OCI-LY7 (cell line): ENCODE data around the gene IMMP2L. TPM values are rescaled to one million over a fixed set of nuclear protein-coding genes. Genes with fewer than 3 reads are reported as not detected.

Source experiments
- BruUV-seq: library from RNA; stranded (reverse); fragments of 400-500 nt; replicated peaks from 2 replicates; lab custom pipeline; 2021; lab: Mats Ljungman, UMichigan
- CTCF ChIA-PET: fragments of 300-600 bp; sonication (Branson Sonifier 250); formaldehyde crosslinking; loops from one replicate; lab custom pipeline; 2022; ENCODE audit warnings: antibody characterized with exemption; ENCODE audit not compliant: unreplicated experiment; lab: Charles Lee
- POLR2A ChIA-PET: fragments of 300-600 bp; sonication (Branson Sonifier 250); formaldehyde crosslinking; loops from one replicate; lab custom pipeline; 2022; ENCODE audit warnings: antibody characterized with exemption; lab: Charles Lee
- DNase-seq: peaks from one replicate; pipeline ENCODE4 v3.0.0-alpha.2; 2015; ENCODE audit warnings: low spot score
- H2AFZ ChIP-seq: fragments of 200-600 bp; sonication (generic), shearing (Covaris generic); 2 replicates; pipeline ENCODE4 v1.6.1; 2014; ENCODE audit warnings: mild to moderate bottlenecking, antibody characterized with exemption, low read length, moderate library complexity
- H3K27ac ChIP-seq: fragments of 200-600 bp; sonication (generic); 2 replicates; pipeline ENCODE4 v1.5.1; 2014; ENCODE audit warnings: mixed run types, low read depth, mild to moderate bottlenecking, moderate library complexity, low read length, inconsistent platforms; ENCODE audit not compliant: poor library complexity, severe bottlenecking
- H3K36me3 ChIP-seq: fragments of 200-600 bp; sonication (generic); 2 replicates; pipeline ENCODE4 v1.6.1; 2014; ENCODE audit warnings: mild to moderate bottlenecking, antibody characterized with exemption, low read length, moderate library complexity, mixed read lengths; ENCODE audit not compliant: insufficient read depth
- H3K4me1 ChIP-seq: fragments of 200-600 bp; sonication (generic); 2 replicates; pipeline ENCODE4 v1.5.1; 2014; ENCODE audit warnings: mild to moderate bottlenecking, low read length; ENCODE audit not compliant: insufficient read depth, poor library complexity, severe bottlenecking
- H3K4me2 ChIP-seq: fragments of 200-600 bp; sonication (generic); 2 replicates; pipeline ENCODE4 v1.6.1; 2014; ENCODE audit warnings: mild to moderate bottlenecking, low read length
- H3K4me3 ChIP-seq: fragments of 200-600 bp; sonication (generic); 2 replicates; pipeline ENCODE4 v1.5.1; 2014; ENCODE audit warnings: mild to moderate bottlenecking, low read depth, low read length; ENCODE audit not compliant: poor library complexity, severe bottlenecking
- H3K79me2 ChIP-seq: fragments of 200-600 bp; sonication (generic); 2 replicates; pipeline ENCODE4 v1.6.1; 2016; ENCODE audit warnings: low read depth, mild to moderate bottlenecking, low read length, moderate library complexity, mixed read lengths; ENCODE audit not compliant: insufficient read depth
- H3K9me2 ChIP-seq: fragments of 200-600 bp; sonication (generic); 2 replicates; pipeline ENCODE4 v1.6.1; 2016; ENCODE audit warnings: mild to moderate bottlenecking, low read length, mixed read lengths; ENCODE audit not compliant: insufficient read depth
- H3K9me3 ChIP-seq: fragments of 200-600 bp; sonication (generic); 2 replicates; pipeline ENCODE4 v1.6.1; 2014; ENCODE audit warnings: mild to moderate bottlenecking, mixed run types, low read length, mixed read lengths
- H4K20me1 ChIP-seq: fragments of 200-600 bp; sonication (generic); 2 replicates; pipeline ENCODE4 v1.6.1; 2014; ENCODE audit warnings: mild to moderate bottlenecking, antibody characterized with exemption, low read length, moderate library complexity, mixed read lengths; ENCODE audit not compliant: insufficient read depth
- CTCF ChIP-seq: fragments of 200-600 bp; sonication (generic); conservative IDR thresholded peaks from 2 replicates; pipeline ENCODE4 v1.5.1; 2014; ENCODE audit warnings: mild to moderate bottlenecking, antibody characterized with exemption, low read length, moderate library complexity, mixed read lengths
- EZH2phosphoT487 ChIP-seq: fragments of 200-600 bp; sonication (generic); IDR thresholded peaks from 2 replicates; pipeline ENCODE4 v1.6.1; 2018; ENCODE audit warnings: low read depth, borderline replicate concordance, mild to moderate bottlenecking, mixed run types, antibody characterized with exemption, low read length, moderate library complexity, mixed read lengths
- intact Hi-C: fragments of 100-400 bp; cut with micrococcal nuclease; formaldehyde crosslinking; loops from one replicate; pipeline ENCODE4 v1.10.0; 2022; ENCODE audit not compliant: unreplicated experiment
- total RNA-seq, 2 experiments: library from RNA; depleted of rRNA in 1 of 2; stranded (reverse); fragments of >200 nt in 1 of 2; shearing (Covaris generic) in 1 of 2; gene quantifications; 2 replicates each; pipeline ENCODE4 v1.2.3, GENCODE V29; 2014 to 2022

Gene IMMP2L
- total RNA-seq, 2 experiments from 2014 or later: 8.0 to 25.4 TPM

- H3K27ac ChIP-seq: no peak overlapping the region
- no peaks in the 10 kb centered on the region for H3K4me1 ChIP-seq
- ChIA-PET POLR2A (no interaction called here), CTCF (no interaction called here)
- DNase-seq: no peak
- TF ChIP-seq EZH2phosphoT487: no peak
- TF ChIP-seq CTCF: no peak
- BruUV-seq: no TSS peak
- H3K9me2 ChIP-seq: no peaks in the 10 kb centered on the region
- no peaks in the 10 kb centered on the region for H4K20me1 ChIP-seq
- H3K36me3 ChIP-seq: no peaks in the 10 kb centered on the region
- no peaks in the 10 kb centered on the region for H3K79me2 ChIP-seq
- no peak overlapping the region for H2AFZ ChIP-seq
- H3K4me2 ChIP-seq: no peak overlapping the region
- intact Hi-C loops: no loop called here
- H3K4me3 ChIP-seq: no peak overlapping the region
- H3K9me3 ChIP-seq: no peaks in the 10 kb centered on the region
Observed at GRCh38 chr7:111077001-111077400, 485.3 kb downstream of the IMMP2L start.

DNA sequence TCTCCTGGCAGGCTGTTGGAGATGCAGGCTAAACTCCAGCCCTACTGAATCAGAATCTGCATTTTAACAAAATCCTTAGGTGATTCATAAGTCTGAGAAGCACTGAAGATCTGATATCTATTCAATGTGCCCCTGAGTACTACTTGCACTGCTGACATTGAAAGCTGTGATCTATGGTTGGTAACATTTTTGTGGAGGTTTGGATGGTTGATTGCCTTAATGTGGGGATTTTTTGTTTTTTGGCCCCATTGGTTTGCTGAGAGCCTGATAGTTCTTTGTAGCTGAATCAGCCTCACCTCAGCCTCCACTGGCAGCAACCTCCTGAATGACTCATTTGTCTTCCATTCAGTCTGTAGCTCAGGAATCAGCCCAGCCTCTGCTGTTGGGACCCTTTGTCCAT is 486.1 kb downstream of the IMMP2L start:
- no TSS peak for BruUV-seq
- Histone ChIP-seq H3K36me3 (no peaks in the 10 kb centered on the region), H3K4me1 (no peaks in the 10 kb centered on the region), H4K20me1 (no peaks in the 10 kb centered on the region), H3K9me2 (no peaks in the 10 kb centered on the region), H3K4me3 (no peak overlapping the region), H2AFZ (no peak overlapping the region), H3K79me2 (no peaks in the 10 kb centered on the region), H3K4me2 (no peak overlapping the region), H3K27ac (no peak overlapping the region), H3K9me3 (no peaks in the 10 kb centered on the region)
- TF ChIP-seq CTCF (no peak), EZH2phosphoT487 (no peak)
- DNase-seq: no peak
- POLR2A ChIA-PET: no interaction called here
- CTCF ChIA-PET: no interaction called here
- intact Hi-C loops: no loop called here

GRCh38 chr7:111075498-111075897 is 486.8 kb downstream of the IMMP2L start:
- Histone ChIP-seq H3K4me1 (no peaks in the 10 kb centered on the region), H3K4me2 (no peak overlapping the region), H3K9me2 (no peaks in the 10 kb centered on the region), H3K9me3 (no peaks in the 10 kb centered on the region), H2AFZ (no peak overlapping the region), H3K79me2 (no peaks in the 10 kb centered on the region), H3K27ac (no peak overlapping the region), H3K36me3 (no peaks in the 10 kb centered on the region), H3K4me3 (no peak overlapping the region), H4K20me1 (no peaks in the 10 kb centered on the region)
- CTCF ChIA-PET: no interaction called here
- DNase-seq: no peak
- POLR2A ChIA-PET: interaction anchor here (0.7 kb wide), 1 partner anchor 897 kb away, joined by 3 read pairs; no protein-coding TSS in a partner anchor
- no TSS peak for BruUV-seq
- intact Hi-C loops: no loop called here
- TF ChIP-seq CTCF (no peak), EZH2phosphoT487 (no peak)
